ENCODE measurements around the gene CCR5AS.

DNA sequence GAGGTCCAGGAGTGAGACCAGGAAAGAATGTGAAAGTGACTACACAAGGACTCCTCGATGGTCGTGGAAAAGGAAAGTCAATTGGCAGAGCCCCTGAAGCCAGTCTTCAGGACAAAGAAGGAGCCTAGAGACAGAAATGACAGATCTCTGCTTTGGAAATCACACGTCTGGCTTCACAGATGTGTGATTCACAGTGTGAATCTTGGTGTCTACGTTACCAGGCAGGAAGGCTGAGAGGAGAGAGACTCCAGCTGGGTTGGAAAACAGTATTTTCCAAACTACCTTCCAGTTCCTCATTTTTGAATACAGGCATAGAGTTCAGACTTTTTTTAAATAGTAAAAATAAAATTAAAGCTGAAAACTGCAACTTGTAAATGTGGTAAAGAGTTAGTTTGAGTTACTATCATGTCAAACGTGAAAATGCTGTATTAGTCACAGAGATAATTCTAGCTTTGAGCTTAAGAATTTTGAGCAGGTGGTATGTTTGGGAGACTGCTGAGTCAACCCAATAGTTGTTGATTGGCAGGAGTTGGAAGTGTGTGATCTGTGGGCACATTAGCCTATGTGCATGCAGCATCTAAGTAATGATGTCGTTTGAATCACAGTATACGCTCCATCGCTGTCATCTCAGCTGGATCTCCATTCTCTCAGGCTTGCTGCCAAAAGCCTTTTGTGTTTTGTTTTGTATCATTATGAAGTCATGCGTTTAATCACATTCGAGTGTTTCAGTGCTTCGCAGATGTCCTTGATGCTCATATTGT, 47.0 kb downstream of the CCR5AS start:
- TF ChIP-seq, protein P1, sequence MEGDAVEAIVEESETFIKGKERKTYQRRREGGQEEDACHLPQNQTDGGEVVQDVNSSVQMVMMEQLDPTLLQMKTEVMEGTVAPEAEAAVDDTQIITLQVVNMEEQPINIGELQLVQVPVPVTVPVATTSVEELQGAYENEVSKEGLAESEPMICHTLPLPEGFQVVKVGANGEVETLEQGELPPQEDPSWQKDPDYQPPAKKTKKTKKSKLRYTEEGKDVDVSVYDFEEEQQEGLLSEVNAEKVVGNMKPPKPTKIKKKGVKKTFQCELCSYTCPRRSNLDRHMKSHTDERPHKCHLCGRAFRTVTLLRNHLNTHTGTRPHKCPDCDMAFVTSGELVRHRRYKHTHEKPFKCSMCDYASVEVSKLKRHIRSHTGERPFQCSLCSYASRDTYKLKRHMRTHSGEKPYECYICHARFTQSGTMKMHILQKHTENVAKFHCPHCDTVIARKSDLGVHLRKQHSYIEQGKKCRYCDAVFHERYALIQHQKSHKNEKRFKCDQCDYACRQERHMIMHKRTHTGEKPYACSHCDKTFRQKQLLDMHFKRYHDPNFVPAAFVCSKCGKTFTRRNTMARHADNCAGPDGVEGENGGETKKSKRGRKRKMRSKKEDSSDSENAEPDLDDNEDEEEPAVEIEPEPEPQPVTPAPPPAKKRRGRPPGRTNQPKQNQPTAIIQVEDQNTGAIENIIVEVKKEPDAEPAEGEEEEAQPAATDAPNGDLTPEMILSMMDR (IDR thresholded peaks at IDR 0.05), result no peak
- no peak for TF ChIP-seq POLR2A (IDR thresholded peaks at IDR 0.05)
